ENCODE data around the gene CYP2W1.
"Not testable (repeated sequence)": the region's sequence is repeated elsewhere in the genome, so short reads cannot be mapped to it uniquely, and the experiment has no call there.

Gene CYP2W1

GRCh38 chr7:938546-939185, 44.3 kb upstream of the CYP2W1 start:
- TF ChIP-seq CTCF (conservative IDR thresholded peaks at IDR 0.05; ENCODE audit: low read depth, low read length), result no peak
- DNase-seq (ENCODE audit: low read depth), result no peak
- no peak overlapping the region for H3K4me3 ChIP-seq (ENCODE audit: low read length)

- H3K4me3 ChIP-seq (ENCODE audit: low read length), result no peak overlapping the region
- TF ChIP-seq CTCF (conservative IDR thresholded peaks at IDR 0.05; ENCODE audit: low read depth, low read length), result no peak
- no peak for DNase-seq (ENCODE audit: low read depth)
Measured at GRCh38 chr7:939843-940242, 43.1 kb upstream of the CYP2W1 start.

GRCh38 chr7:940599-941408, 42.2 kb upstream of the CYP2W1 start:
- no peak for DNase-seq (ENCODE audit: low read depth)
- no peak overlapping the region for H3K4me3 ChIP-seq (ENCODE audit: low read length)
- no peak for TF ChIP-seq CTCF (conservative IDR thresholded peaks at IDR 0.05; ENCODE audit: low read depth, low read length)

GRCh38 chr7:943793-944192, 39.2 kb upstream of the CYP2W1 start:
- DNase-seq (ENCODE audit: low read depth); H3K4me3 ChIP-seq (ENCODE audit: low read length): not testable (repeated sequence)

- TF ChIP-seq CTCF (conservative IDR thresholded peaks at IDR 0.05; ENCODE audit: low read depth, low read length), result no peak
- DNase-seq (ENCODE audit: low read depth), result no peak
- no peak overlapping the region for H3K4me3 ChIP-seq (ENCODE audit: low read length)
Measured at GRCh38 chr7:944744-945143, 38.2 kb upstream of the CYP2W1 start.

GRCh38 chr7:945147-945555, 37.8 kb upstream of the CYP2W1 start:
- no peak for DNase-seq (ENCODE audit: low read depth)
- TF ChIP-seq CTCF (conservative IDR thresholded peaks at IDR 0.05; ENCODE audit: low read depth, low read length), result no peak
- no peak overlapping the region for H3K4me3 ChIP-seq (ENCODE audit: low read length)

- no peak overlapping the region for H3K4me3 ChIP-seq (ENCODE audit: low read length)
- DNase-seq (ENCODE audit: low read depth), result no peak
Measured at GRCh38 chr7:945556-946255, 37.3 kb upstream of the CYP2W1 start.

More at GRCh38 chr7:945556-946255, 37.3 kb upstream of the CYP2W1 start:
- TF ChIP-seq CTCF (conservative IDR thresholded peaks at IDR 0.05; ENCODE audit: low read depth, low read length), result no peak
